EL (cell line): ENCODE results near the gene ZBTB8OS.
"Not testable (repeated sequence)": the region's sequence is repeated elsewhere in the genome, so short reads cannot be mapped to it uniquely, and the experiment has no call there.

Source experiments
- DNase-seq: peaks from one replicate; pipeline ENCODE4 v3.0.0-alpha.2; 2016

ZBTB8OS gene

DNA sequence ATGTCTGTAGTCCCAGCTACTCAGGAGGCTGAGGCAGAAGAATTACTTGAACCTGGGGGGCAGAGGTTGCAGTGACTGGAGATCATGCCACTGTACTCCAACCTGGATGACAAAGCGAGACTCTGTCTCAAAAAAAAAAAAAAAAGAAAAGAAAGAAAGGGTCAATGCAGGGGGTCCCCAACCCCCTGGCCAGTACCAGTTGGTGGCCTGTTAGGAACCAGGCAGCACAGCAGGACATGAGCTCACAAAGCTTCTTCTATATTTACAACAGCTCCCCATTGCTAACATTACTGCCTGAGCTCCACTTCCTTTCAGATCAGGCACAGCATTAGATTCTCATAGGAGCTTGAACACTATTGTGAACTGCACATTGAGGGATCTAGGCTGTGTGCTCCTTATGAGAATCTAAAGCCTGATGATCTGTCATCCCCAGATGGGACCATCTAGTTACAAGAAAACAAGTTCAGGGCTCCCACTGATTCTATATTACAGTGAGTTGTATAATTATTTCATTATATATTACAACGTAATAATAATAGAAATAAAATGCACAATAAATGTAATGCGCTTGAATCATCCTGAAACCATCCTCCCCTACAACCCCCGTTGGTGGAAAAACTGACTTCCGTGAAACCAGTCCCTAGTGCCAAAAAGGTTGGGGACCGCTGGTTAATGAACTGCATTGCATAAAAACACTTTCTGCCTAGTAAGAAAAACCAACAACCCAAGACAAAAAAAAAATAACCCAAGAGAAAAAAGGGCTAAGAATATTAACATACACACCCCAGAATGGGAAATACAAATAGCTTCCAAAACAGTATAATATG, 2.8 kb downstream of the ZBTB8OS start:
- no peak for DNase-seq

GRCh38 chr1:32644426-32644825, 5.9 kb downstream of the ZBTB8OS start:
- DNase-seq = no peak

DNA sequence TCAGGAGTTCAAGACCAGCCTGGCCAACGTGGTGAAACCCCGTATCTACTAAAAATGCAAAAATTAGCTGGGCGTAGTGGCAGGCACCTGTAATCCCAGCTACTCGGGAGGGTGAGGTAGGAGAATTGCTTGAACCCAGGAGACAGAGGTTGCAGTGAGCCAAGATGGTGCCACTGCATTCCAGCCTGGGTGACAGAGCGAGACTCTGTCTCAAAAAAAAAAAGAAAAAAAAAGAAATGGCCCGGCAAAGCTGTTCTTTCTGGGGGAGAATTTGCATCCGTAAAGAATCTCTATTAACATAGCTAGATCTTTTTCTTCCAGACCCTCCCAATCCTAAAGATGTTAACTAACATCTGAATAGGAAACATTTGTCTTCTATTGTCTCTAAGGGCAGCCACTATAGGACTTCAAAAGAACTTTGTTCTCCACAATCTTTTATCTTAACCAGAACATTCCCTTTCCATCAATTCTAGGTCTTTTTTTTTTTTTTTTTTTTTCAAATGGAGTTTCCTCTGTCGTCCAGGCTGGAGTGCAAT, 8.0 kb downstream of the ZBTB8OS start:
- DNase-seq = not testable (repeated sequence)

DNA sequence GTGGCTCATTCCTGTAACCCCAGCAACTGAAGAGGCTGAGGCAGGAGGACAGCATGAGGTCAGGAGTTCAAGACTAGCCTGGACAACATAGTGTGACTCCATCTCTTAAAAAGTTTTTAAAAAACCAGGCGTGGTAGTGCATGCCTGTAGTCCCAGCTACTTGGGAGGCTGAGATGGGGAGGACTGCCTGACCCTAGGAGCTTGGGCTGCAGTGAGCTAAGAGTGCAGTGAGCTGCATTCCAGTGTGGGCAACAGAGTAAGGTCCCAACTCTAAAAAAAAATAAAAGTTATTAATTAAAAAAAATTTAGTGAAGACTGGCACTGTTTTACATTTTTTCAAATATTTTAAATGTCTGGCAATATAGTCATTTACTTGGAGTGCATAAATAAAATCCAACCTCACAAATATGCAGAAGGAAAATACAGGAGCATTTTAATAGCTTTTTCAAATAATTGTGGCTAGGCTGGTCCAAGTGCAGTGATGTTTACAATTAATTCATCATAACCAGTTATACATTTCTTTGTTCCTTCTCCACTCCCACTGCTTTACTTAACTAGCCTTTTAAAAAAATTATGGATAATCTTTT, 10.8 kb downstream of the ZBTB8OS start:
- DNase-seq = peak; percentile 60

GRCh38 chr1:32636914-32637645, 13.3 kb downstream of the ZBTB8OS start:
- DNase-seq = no peak

DNA sequence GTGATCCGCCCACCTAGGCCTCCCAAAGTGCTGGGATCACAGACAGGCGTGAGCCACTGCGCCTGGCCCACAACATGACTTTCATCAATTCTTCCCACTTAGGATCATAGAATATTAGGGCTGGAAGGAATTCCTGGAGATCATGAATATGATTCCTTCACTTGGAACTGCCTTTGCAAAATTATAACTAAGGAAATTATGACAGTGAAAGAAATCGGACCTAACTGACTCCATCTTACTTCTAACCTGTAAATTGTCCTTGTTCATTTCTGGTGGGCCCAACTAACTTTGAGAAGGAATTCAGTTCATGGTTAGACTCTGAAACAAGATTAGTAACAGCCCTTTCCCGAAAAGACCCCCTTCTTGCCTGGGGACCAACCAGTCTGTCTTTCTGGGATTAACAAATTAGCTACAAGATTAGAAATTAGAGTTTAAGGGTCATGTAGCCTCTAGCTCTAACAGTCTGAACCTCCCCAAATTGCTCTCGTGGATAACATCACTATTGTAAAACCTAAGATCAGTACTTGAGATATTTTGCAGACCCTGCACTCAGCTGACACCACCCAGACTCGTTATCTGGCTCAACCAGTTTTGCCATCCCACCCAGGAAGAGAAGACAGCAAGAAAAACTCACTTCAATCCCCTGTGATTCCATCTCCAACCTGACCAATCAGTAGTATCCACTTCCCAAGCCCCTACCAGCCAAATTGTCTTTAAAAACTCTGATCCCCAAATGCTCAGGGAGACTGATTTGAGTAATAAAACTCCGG, 14.7 kb downstream of the ZBTB8OS start:
- DNase-seq = no peak

- DNase-seq = no peak
Measured at GRCh38 chr1:32632829-32633228, 17.5 kb downstream of the ZBTB8OS start.

DNA sequence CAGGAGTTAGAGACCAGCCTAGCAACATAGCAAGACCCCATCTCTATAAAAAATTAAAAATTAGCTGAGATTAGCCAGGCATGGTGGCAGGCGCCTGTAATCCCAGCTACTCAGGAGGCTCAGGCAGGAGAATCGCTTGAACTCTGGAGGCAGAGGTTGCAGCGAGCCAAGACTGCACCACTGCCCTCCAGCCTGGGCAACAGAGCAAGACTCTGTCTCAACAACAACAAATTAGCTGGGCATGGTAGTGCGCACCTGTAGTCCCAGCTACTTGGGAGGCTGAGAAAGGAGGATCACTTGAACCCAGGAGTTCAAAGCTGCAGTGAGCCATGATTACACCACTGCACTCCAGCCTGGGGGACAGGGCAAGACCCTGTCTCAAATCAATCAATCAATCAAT, 20.2 kb downstream of the ZBTB8OS start:
- DNase-seq = not testable (repeated sequence)

- no peak for DNase-seq
Measured at GRCh38 chr1:32627596-32628162, 22.7 kb downstream of the ZBTB8OS start.

GRCh38 chr1:32626176-32626575, 24.2 kb downstream of the ZBTB8OS start:
- DNase-seq = no peak

DNA sequence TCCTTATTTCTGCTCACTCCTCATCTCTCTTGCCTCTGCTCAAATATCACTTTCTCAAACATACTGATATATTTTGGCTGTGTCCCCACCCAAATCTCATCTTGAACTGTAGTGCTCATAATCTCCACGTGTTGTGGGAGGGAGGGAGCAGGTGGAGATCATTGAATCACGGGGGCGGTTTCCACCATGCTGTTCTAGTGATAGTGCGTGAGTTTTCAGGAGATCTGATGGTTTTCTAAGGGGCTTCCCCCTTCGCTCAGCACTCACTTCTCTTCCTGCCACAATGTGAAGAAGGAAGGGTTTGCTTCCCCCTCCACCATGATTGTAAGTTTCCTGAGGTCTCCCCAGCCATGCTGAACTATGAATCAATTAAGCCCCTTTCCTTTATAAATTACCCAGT, 26.6 kb downstream of the ZBTB8OS start:
- no peak for DNase-seq

DNA sequence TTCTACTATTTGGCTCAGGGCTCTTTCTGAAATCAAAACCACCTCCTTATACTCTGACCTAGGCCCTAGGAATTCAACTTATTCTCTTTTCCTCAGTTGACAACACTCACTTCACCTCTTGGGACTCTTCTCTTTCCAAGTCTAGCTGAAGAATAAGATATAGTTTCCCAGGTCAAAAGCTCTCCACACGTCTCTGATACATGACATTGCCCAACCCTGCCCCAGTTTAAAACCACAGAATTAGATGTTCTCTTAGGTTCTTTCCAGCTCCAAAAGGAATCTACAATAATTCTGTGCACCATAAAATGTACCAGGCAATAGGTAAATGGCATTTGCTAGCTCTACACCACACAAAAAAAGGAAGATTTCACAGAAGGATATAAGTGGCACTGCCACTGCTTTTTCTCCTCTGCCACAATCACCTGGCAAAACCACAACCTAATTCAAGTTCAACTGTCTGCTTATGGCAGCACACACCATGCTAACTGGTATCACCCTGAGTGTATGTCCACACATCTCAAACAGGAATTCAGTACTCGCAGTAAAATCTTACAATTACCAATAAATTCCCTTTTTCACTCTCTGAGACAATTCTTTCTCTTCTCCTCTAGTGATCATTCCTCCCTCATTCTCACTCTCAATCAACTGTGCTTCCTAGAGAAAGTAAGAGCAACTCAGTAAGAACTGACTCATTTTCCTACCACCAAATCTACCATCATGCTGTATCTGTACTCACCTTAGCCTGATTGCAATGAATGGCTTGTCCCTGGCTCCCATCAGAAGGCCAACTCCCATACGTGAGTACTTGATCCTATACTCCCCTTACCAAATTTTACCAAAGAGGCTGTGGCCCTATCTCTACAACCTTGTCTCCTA, 27.3 kb downstream of the ZBTB8OS start:
- DNase-seq = no peak

GRCh38 chr1:32622205-32622604, 28.1 kb downstream of the ZBTB8OS start:
- no peak for DNase-seq

- no peak for DNase-seq
Measured at GRCh38 chr1:32619701-32620485, 30.5 kb downstream of the ZBTB8OS start.

- DNase-seq = no peak
Measured at GRCh38 chr1:32618673-32619221, 31.6 kb downstream of the ZBTB8OS start.

GRCh38 chr1:32613472-32613871, 36.9 kb downstream of the ZBTB8OS start:
- DNase-seq = no peak

DNA sequence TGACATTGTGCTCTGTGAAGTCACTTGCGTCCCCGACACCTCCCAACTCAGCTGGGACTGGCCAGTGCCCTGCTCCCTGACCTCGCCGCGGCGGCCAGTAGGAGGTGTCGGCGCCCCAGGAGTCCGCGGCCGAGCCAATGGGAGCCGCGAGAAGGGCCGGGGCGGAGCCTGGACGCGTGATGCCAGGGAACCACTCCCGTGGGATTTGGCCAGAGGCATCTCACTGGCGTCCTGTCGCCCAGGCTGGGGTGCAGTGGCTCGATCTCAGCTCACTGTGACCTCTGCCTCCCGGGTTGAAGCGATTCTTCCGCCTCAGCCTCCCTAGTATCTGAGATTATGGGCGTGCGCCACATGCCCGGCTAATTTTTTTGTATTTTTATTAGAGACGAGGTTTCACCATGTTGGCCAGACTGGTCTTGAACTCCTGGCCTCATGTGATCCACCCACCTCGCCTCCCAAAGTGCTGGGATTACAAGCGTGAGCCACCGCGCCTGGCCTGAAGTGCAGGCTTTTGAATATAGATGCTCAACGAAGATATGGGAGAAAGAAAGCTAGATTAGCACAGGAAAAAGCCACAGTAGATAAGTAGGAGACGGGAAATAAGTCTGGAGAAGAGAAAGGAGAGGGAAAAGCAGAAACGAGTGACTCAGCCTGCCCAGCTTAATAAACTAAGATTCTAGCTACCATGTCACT, 38.0 kb downstream of the ZBTB8OS start:
- DNase-seq = peak; percentile 88

- no peak for DNase-seq
Measured at GRCh38 chr1:32611859-32612188, 38.5 kb downstream of the ZBTB8OS start.

DNA sequence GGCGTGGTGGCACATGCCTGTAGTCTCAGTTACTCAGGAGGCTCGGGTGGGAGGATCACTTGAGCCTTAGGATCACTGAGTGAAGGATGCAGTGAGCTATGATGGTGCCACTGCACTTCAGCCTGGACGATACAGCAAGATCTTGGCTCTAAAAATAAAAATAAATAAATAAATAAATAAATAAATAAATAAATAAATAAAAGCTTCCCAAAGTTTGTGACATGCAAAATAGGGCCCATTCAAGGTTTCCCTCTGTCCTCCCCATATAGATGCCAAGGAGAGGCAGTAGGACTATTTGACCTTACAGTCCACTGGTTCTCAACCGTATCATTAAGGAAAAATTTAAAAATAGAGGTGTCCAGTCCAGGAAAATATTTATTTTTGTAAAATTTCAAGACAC, 41.2 kb downstream of the ZBTB8OS start:
- DNase-seq = no peak
